Thyroid gland (tissue), 4 donors: ENCODE data around the gene CENPX.

Experiments used
- POLR2A ChIP-seq, 2 donors: fragments of 450-650 bp; IDR thresholded peaks; one replicate each; pipeline ENCODE4 v1.6.1; 2017; ENCODE audit warnings: antibody characterized with exemption in 2 of 2, mild to moderate bottlenecking in 2 of 2, moderate library complexity in 1 of 2
- TF ChIP-seq, protein P1 (sequence below), 6 experiments: fragments of 200-600 bp in 3 of 6; fragments of 450-650 bp in 3 of 6; sonication (generic) in 3 of 6; IDR thresholded peaks; one replicate each; pipeline ENCODE4 v1.5.1; 2016 to 2019; ENCODE audit warnings: antibody characterized with exemption in 6 of 6, mild to moderate bottlenecking in 2 of 6, inconsistent platforms in 1 of 6, moderate library complexity in 1 of 6

DNA sequence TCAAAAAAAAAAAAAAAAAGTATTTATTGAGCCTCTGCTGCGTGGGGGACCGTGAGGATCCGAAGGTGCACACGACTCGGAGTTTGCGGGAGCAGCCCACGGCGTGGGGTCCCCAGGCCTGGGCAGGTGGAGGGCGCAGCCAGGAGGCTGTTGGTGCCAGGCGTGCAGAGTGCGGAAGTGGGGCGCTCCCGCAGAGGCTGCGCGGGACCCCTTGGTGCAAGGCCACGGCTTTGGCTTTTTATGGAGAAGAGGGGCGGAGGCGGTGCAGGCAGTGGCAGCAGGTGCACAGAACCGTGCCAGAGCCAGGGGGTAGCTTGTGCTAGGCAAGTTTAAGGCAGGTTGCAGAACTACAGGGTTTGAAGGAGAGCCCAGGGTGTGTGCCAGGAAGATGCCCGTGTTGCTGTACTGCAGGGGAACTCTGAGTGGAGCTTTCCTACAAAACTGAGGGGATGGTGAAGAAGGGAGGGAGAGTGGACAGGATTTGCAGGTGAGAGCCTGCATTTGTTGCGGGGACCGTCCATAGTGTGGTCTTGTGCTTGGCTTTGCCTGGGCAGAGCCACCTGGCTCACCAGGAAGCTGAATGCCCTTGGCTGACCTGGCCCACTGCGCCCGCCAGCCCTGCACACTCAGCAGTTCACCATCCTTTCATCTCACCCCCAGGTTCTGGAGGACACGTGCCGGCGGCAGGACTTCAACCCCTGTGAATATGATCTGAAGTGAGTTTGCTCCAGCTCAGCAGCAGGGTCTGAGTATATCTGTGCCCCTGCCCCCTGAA is 44.0 kb downstream of the CENPX start:
- TF ChIP-seq, protein P1, sequence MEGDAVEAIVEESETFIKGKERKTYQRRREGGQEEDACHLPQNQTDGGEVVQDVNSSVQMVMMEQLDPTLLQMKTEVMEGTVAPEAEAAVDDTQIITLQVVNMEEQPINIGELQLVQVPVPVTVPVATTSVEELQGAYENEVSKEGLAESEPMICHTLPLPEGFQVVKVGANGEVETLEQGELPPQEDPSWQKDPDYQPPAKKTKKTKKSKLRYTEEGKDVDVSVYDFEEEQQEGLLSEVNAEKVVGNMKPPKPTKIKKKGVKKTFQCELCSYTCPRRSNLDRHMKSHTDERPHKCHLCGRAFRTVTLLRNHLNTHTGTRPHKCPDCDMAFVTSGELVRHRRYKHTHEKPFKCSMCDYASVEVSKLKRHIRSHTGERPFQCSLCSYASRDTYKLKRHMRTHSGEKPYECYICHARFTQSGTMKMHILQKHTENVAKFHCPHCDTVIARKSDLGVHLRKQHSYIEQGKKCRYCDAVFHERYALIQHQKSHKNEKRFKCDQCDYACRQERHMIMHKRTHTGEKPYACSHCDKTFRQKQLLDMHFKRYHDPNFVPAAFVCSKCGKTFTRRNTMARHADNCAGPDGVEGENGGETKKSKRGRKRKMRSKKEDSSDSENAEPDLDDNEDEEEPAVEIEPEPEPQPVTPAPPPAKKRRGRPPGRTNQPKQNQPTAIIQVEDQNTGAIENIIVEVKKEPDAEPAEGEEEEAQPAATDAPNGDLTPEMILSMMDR (IDR thresholded peaks at IDR 0.05) = no peak
- no peak for TF ChIP-seq POLR2A (IDR thresholded peaks at IDR 0.05)
